HEK293 (cell line): ENCODE results near the gene THRA.

Source experiments
- HOXD13 ChIP-seq: sonication (generic); formaldehyde crosslinking; IDR thresholded peaks from 2 replicates; pipeline ENCODE4 v1.8.0; 2022; ENCODE audit warnings: missing genetic modification reagents, borderline replicate concordance
- KLF1 ChIP-seq: fragments of 450-650 bp; formaldehyde crosslinking; IDR thresholded peaks from 2 replicates; pipeline ENCODE4 v1.5.1; 2016; ENCODE audit warnings: missing biosample characterization, missing genetic modification characterization
- KLF9 ChIP-seq: fragments of 450-650 bp; formaldehyde crosslinking; IDR thresholded peaks from 2 replicates; pipeline ENCODE4 v1.5.1; 2016; ENCODE audit warnings: missing biosample characterization, missing genetic modification characterization, low read depth
- MZF1 ChIP-seq: fragments of 450-650 bp; formaldehyde crosslinking; IDR thresholded peaks from 2 replicates; pipeline ENCODE4 v1.5.1; 2017; ENCODE audit warnings: missing biosample characterization, missing genetic modification characterization, borderline replicate concordance
- SP3 ChIP-seq: fragments of 450-650 bp; formaldehyde crosslinking; IDR thresholded peaks from 2 replicates; pipeline ENCODE4 v1.5.1; 2016; ENCODE audit warnings: missing biosample characterization, missing genetic modification characterization
- TSHZ1 ChIP-seq: fragments of 450-650 bp; formaldehyde crosslinking; IDR thresholded peaks from 2 replicates; pipeline ENCODE4 v1.5.1; 2016; ENCODE audit warnings: missing biosample characterization, missing genetic modification characterization, borderline replicate concordance
- YY1 ChIP-seq: fragments of 450-650 bp; formaldehyde crosslinking; IDR thresholded peaks from 2 replicates; pipeline ENCODE4 v1.5.1; 2018; ENCODE audit warnings: missing biosample characterization, missing genetic modification characterization
- ZBTB48 ChIP-seq: fragments of 450-650 bp; formaldehyde crosslinking; IDR thresholded peaks from 2 replicates; pipeline ENCODE4 v1.5.1; 2016; ENCODE audit warnings: missing biosample characterization, missing genetic modification characterization
- ZBTB7A ChIP-seq: fragments of 450-650 bp; formaldehyde crosslinking; IDR thresholded peaks from 2 replicates; pipeline ENCODE4 v1.5.1; 2016; ENCODE audit warnings: low read depth, missing biosample characterization, missing genetic modification characterization
- ZIC2 ChIP-seq: fragments of 450-650 bp; formaldehyde crosslinking; IDR thresholded peaks from 2 replicates; pipeline ENCODE4 v1.5.1; 2016; ENCODE audit warnings: missing biosample characterization, missing genetic modification characterization
- ZNF121 ChIP-seq: fragments of 450-650 bp; formaldehyde crosslinking; IDR thresholded peaks from 2 replicates; pipeline ENCODE4 v1.5.1; 2016; ENCODE audit warnings: missing biosample characterization, missing genetic modification characterization
- ZNF140 ChIP-seq: fragments of 450-650 bp; formaldehyde crosslinking; IDR thresholded peaks from 2 replicates; pipeline ENCODE4 v1.5.1; 2016; ENCODE audit warnings: missing biosample characterization, missing genetic modification characterization
- ZNF19 ChIP-seq: fragments of 450-650 bp; formaldehyde crosslinking; IDR thresholded peaks from 2 replicates; pipeline ENCODE4; 2016; ENCODE audit warnings: missing biosample characterization, missing genetic modification characterization, low read depth
- ZNF221 ChIP-seq: fragments of 450-650 bp; formaldehyde crosslinking; IDR thresholded peaks from 2 replicates; pipeline ENCODE4 v1.5.1; 2017; ENCODE audit warnings: missing biosample characterization, missing genetic modification characterization, borderline replicate concordance
- ZNF248 ChIP-seq: fragments of 450-650 bp; formaldehyde crosslinking; IDR thresholded peaks from 2 replicates; pipeline ENCODE4 v1.5.1; 2017; ENCODE audit warnings: missing biosample characterization, missing genetic modification characterization
- ZNF274 ChIP-seq, 2 experiments: fragments of 200-500 bp in 1 of 2; fragments of 450-650 bp in 1 of 2; sonication (Bioruptor generic) in 1 of 2; formaldehyde crosslinking in 1 of 2; IDR thresholded peaks; 2 replicates each; pipeline versions ENCODE4 v1.5.1 to v1.6.1; 2014 to 2016; ENCODE audit warnings: borderline replicate concordance in 1 of 2, inconsistent platforms in 1 of 2, low read length in 1 of 2, missing biosample characterization in 1 of 2, missing genetic modification characterization in 1 of 2
- ZNF292 ChIP-seq: fragments of 450-650 bp; formaldehyde crosslinking; IDR thresholded peaks from 2 replicates; pipeline ENCODE4 v1.5.1; 2016; ENCODE audit warnings: low read depth, missing biosample characterization, missing genetic modification characterization, borderline replicate concordance
- ZNF404 ChIP-seq: fragments of 450-650 bp; formaldehyde crosslinking; IDR thresholded peaks from 2 replicates; pipeline ENCODE4 v1.5.1; 2017; ENCODE audit warnings: missing biosample characterization, missing genetic modification characterization
- ZNF426 ChIP-seq: fragments of 450-650 bp; formaldehyde crosslinking; IDR thresholded peaks from 2 replicates; pipeline ENCODE4 v1.5.1; 2017; ENCODE audit warnings: missing biosample characterization, missing genetic modification characterization, mild to moderate bottlenecking, inconsistent platforms, moderate library complexity
- ZNF433 ChIP-seq: fragments of 450-650 bp; formaldehyde crosslinking; IDR thresholded peaks from 2 replicates; pipeline ENCODE4 v1.5.1; 2016; ENCODE audit warnings: missing biosample characterization, missing genetic modification characterization, low read depth
- ZNF529 ChIP-seq: fragments of 450-650 bp; formaldehyde crosslinking; IDR thresholded peaks from 2 replicates; pipeline ENCODE4 v1.5.1; 2017; ENCODE audit warnings: missing genetic modification characterization, missing biosample characterization; ENCODE audit not compliant: insufficient replicate concordance
- ZNF530 ChIP-seq: fragments of 450-650 bp; formaldehyde crosslinking; IDR thresholded peaks from 2 replicates; pipeline ENCODE4 v1.5.1; 2016; ENCODE audit warnings: low read depth, missing biosample characterization, missing genetic modification characterization
- ZNF555 ChIP-seq: fragments of 450-650 bp; formaldehyde crosslinking; conservative IDR thresholded peaks from 2 replicates; pipeline ENCODE4 v1.5.1; 2017; ENCODE audit warnings: missing biosample characterization, mild to moderate bottlenecking, missing genetic modification characterization, inconsistent platforms
- ZNF580 ChIP-seq: fragments of 450-650 bp; formaldehyde crosslinking; IDR thresholded peaks from 2 replicates; pipeline ENCODE4 v1.5.1; 2016; ENCODE audit warnings: missing biosample characterization, missing genetic modification characterization
- ZNF664 ChIP-seq: fragments of 450-650 bp; formaldehyde crosslinking; IDR thresholded peaks from 2 replicates; pipeline ENCODE4 v1.5.1; 2016; ENCODE audit warnings: missing biosample characterization, missing genetic modification characterization
- ZNF747 ChIP-seq: fragments of 450-650 bp; formaldehyde crosslinking; IDR thresholded peaks from 2 replicates; pipeline ENCODE4 v1.5.1; 2016; ENCODE audit warnings: missing biosample characterization, missing genetic modification characterization
- ZNF776 ChIP-seq: fragments of 450-650 bp; formaldehyde crosslinking; IDR thresholded peaks from 2 replicates; pipeline ENCODE4 v1.5.0; 2017; ENCODE audit warnings: missing biosample characterization, missing genetic modification characterization, borderline replicate concordance
- ZNF785 ChIP-seq: fragments of 450-650 bp; formaldehyde crosslinking; IDR thresholded peaks from 2 replicates; pipeline ENCODE4 v1.5.1; 2016; ENCODE audit warnings: missing biosample characterization, missing genetic modification characterization
- ZSCAN4 ChIP-seq: fragments of 450-650 bp; formaldehyde crosslinking; IDR thresholded peaks from 2 replicates; pipeline ENCODE4 v1.5.1; 2017; ENCODE audit warnings: missing biosample characterization, missing genetic modification characterization
- TF ChIP-seq, protein P1 (sequence below): fragments of 450-650 bp; IDR thresholded peaks from 2 replicates; pipeline ENCODE4 v1.5.1; 2018; ENCODE audit warnings: missing biosample characterization, missing genetic modification characterization
- TF ChIP-seq, protein P2 (sequence below): fragments of 450-650 bp; formaldehyde crosslinking; IDR thresholded peaks from 2 replicates; pipeline ENCODE4 v1.5.1; 2016; ENCODE audit warnings: missing biosample characterization, missing genetic modification characterization

THRA gene

DNA sequence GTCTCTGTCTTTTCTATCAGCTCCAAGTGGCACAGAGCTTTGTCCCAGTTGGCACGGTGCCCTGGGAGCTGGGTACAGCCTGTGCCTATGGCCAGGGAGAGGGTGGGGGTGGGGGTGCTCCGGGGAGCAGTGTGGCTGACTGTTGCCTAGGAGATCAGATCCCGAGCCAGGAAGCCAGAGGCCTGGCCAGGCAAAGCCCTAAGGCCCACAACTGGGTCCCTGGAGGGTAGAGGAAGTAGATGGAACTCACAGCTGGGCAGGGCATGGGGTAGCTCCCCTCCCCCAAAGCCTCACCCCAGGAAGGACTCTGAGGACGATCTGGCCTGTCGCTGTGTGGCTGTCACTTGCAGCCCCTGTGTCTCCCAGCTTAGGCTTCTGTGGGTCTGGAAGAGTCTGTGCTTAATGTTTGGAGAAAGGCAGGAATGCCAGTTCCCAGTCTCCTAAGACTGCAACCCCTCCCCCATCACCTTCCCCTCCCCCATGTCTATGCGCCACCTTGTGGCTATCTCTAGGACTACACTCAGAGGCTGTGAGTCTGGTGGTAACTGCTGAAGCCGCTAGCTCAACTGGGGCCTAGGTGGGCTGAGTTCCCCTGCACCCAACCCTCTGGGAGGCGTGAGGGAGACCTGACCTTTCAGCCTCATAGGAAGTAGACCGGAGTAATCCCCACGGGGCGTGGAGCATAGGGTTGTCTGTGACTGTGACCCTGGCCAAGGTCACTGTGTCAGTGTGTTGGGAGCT, 12.6 kb downstream of the THRA start (continued):
- TF ChIP-seq ZNF292 (tag by site-specific recombination) (no peak), ZNF776 (tag by site-specific recombination) (no peak), ZNF426 (no peak), ZNF221 (no peak), ZNF248 (tag by site-specific recombination) (no peak), ZIC2 (tag by site-specific recombination) (0 out of 2 replicates have a peak, but pooled peaks have one; percentile 10), MZF1 (tag by site-specific recombination) (no peak), HOXD13 (CRISPR knock-in tag) (no peak), ZSCAN4 (tag by site-specific recombination) (no peak), ZNF140 (tag by site-specific recombination) (no peak), ZNF433 (tag by site-specific recombination) (no peak), TSHZ1 (tag by site-specific recombination) (no peak), YY1 (tag by site-specific recombination) (no peak), ZNF580 (tag by site-specific recombination) (0 out of 2 replicates have a peak, but pooled peaks have one; percentile 34), ZNF529 (no peak), ZBTB48 (tag by site-specific recombination) (no peak), ZNF785 (tag by site-specific recombination) (no peak), ZBTB7A (tag by site-specific recombination) (no peak), ZNF555 (tag by site-specific recombination) (no peak), ZNF404 (no peak), ZNF274 (IDR thresholded peaks at IDR 0.05; ENCODE audit: low read length) (no peak), ZNF274 (tag by site-specific recombination; IDR thresholded peaks at IDR 0.05; ENCODE audit: borderline replicate concordance) (no peak), ZNF664 (tag by site-specific recombination) (no peak), ZNF19 (tag by site-specific recombination) (no peak), ZNF747 (tag by site-specific recombination) (no peak), SP3 (no peak), KLF9 (tag by site-specific recombination) (peak; percentile 45; the same call in 1 of the 2 replicates), KLF1 (tag by site-specific recombination) (no peak), ZNF121 (tag by site-specific recombination) (no peak), ZNF530 (tag by site-specific recombination) (no peak)
- TF ChIP-seq, protein P1, sequence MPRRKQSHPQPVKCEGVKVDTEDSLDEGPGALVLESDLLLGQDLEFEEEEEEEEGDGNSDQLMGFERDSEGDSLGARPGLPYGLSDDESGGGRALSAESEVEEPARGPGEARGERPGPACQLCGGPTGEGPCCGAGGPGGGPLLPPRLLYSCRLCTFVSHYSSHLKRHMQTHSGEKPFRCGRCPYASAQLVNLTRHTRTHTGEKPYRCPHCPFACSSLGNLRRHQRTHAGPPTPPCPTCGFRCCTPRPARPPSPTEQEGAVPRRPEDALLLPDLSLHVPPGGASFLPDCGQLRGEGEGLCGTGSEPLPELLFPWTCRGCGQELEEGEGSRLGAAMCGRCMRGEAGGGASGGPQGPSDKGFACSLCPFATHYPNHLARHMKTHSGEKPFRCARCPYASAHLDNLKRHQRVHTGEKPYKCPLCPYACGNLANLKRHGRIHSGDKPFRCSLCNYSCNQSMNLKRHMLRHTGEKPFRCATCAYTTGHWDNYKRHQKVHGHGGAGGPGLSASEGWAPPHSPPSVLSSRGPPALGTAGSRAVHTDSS (tag by site-specific recombination) = no peak
- TF ChIP-seq, protein P2, sequence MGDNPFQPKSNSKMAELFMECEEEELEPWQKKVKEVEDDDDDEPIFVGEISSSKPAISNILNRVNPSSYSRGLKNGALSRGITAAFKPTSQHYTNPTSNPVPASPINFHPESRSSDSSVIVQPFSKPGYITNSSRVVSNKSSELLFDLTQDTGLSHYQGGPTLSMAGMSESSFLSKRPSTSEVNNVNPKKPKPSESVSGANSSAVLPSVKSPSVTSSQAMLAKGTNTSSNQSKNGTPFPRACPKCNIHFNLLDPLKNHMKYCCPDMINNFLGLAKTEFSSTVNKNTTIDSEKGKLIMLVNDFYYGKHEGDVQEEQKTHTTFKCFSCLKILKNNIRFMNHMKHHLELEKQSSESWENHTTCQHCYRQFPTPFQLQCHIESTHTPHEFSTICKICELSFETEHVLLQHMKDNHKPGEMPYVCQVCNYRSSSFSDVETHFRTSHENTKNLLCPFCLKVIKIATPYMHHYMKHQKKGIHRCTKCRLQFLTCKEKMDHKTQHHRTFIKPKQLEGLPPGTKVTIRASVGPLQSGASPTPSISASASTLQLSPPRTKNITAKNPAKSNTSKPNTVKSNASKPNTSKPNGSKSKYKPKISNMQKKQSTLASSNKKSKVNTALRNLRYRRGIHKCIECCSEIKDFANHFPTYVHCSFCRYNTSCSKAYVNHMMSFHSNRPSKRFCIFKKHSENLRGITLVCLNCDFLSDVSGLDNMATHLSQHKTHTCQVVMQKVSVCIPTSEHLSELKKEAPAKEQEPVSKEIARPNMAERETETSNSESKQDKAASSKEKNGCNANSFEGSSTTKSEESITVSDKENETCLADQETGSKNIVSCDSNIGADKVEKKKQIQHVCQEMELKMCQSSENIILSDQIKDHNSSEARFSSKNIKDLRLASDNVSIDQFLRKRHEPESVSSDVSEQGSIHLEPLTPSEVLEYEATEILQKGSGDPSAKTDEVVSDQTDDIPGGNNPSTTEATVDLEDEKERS (tag by site-specific recombination) = no peak
